HUDEP-2 (cell line): ENCODE results near the gene BUB3.

Experiments
- DNase-seq, 76 experiments: peaks; one replicate each; lab custom pipeline; 2025; ENCODE audit not compliant: unreplicated experiment in 76 of 76; lab: John Stamatoyannopoulos, UW

Gene BUB3

GRCh38 chr10:123191886-123192285 lies 37.7 kb downstream of the BUB3 start:
- DNase-seq: no peak

- no peak for DNase-seq
Measured at GRCh38 chr10:123194056-123194455, 39.9 kb downstream of the BUB3 start.

- no peak for DNase-seq
Measured at GRCh38 chr10:123200531-123200930, 46.3 kb downstream of the BUB3 start.

GRCh38 chr10:123202506-123202905 lies 48.3 kb downstream of the BUB3 start:
- no peak for DNase-seq

GRCh38 chr10:123203393-123204126 lies 49.4 kb downstream of the BUB3 start:
- no peak for DNase-seq

GRCh38 chr10:123204127-123204461 lies 49.9 kb downstream of the BUB3 start:
- no peak for DNase-seq

- DNase-seq: no peak
Measured at GRCh38 chr10:123205041-123205440, 50.8 kb downstream of the BUB3 start.

GRCh38 chr10:123212063-123212462 lies 57.9 kb downstream of the BUB3 start:
- no peak for DNase-seq

GRCh38 chr10:123212640-123213039 lies 58.4 kb downstream of the BUB3 start:
- no peak for DNase-seq

- DNase-seq: no peak
Measured at GRCh38 chr10:123213192-123213591, 59.0 kb downstream of the BUB3 start.
